ENCODE data around the gene PHACTR4.
"Not testable (repeated sequence)": the region's sequence is repeated elsewhere in the genome, so short reads cannot be mapped to it uniquely, and the experiment has no call there.

PHACTR4 gene

GRCh38 chr1:28369371-28370238 lies at the start of gene PHACTR4:
PHACTR4 (plus strand) TSS chr1:28369740; CDS start chr1:28407448, 37,708 bp downstream.
- H3K4me3 ChIP-seq (ENCODE audit: low read depth, low read length), result peak within 1 kb of the TSS; percentile 91
- TF ChIP-seq, protein P1, sequence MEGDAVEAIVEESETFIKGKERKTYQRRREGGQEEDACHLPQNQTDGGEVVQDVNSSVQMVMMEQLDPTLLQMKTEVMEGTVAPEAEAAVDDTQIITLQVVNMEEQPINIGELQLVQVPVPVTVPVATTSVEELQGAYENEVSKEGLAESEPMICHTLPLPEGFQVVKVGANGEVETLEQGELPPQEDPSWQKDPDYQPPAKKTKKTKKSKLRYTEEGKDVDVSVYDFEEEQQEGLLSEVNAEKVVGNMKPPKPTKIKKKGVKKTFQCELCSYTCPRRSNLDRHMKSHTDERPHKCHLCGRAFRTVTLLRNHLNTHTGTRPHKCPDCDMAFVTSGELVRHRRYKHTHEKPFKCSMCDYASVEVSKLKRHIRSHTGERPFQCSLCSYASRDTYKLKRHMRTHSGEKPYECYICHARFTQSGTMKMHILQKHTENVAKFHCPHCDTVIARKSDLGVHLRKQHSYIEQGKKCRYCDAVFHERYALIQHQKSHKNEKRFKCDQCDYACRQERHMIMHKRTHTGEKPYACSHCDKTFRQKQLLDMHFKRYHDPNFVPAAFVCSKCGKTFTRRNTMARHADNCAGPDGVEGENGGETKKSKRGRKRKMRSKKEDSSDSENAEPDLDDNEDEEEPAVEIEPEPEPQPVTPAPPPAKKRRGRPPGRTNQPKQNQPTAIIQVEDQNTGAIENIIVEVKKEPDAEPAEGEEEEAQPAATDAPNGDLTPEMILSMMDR (IDR thresholded peaks at IDR 0.05; ENCODE audit: low read depth, low read length, missing control alignments), result no peak
- DNase-seq (ENCODE audit: low read depth), result peak; percentile 79
- in situ Hi-C loops (cut with HindIII; ENCODE audit: low sequenced_read_pairs), result no loop called here

DNA sequence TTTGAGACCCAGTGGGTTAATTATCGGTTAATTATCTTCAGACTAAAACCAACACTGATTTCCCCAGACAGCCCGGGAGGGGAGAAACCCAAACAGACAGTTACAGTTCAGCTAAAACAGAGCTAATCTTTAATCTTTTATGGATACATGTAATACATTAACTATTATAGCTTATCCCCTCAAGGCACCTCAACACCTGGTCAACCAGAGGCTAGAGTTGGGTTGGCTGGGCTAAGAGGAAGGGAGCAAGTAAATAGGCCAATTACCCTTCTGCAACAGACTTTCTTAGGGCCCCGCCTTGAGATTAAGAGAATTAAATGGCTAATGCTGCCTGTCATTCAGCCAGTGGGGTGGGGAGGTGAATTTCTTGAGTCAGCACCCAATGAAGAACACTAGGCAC lies 47.3 kb upstream of the PHACTR4 start:
- in situ Hi-C loops (cut with HindIII; ENCODE audit: low sequenced_read_pairs), result no loop called here
- H3K4me3 ChIP-seq (ENCODE audit: low read depth, low read length), result no peak overlapping the region
- TF ChIP-seq, protein P1 (IDR thresholded peaks at IDR 0.05; ENCODE audit: low read depth, low read length, missing control alignments), result no peak
- no peak for DNase-seq (ENCODE audit: low read depth)

GRCh38 chr1:28323720-28324119 lies 45.8 kb upstream of the PHACTR4 start:
- in situ Hi-C loops (cut with HindIII; ENCODE audit: low sequenced_read_pairs), result no loop called here
- no peak for DNase-seq (ENCODE audit: low read depth)

DNA sequence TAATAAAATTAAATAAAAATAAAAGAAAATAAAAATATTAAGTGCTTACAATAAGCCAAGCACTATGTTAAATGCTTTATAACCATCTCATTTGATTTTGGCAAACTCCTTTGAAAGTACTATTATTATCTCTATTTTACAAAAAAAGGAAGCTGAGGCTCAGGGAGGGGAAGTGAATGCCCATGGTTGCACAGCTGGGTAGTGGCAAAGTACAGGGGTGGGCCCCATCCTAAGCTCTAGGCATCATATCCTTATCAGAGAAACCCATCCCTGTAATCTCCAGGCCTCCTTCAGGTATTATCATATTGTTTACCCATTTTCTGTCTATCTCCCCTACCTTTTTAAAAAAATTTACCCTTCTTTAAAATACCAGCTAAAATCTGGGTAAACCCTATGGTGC lies 43.0 kb upstream of the PHACTR4 start:
- no peak overlapping the region for H3K4me3 ChIP-seq (ENCODE audit: low read depth, low read length)
- TF ChIP-seq, protein P1 (IDR thresholded peaks at IDR 0.05; ENCODE audit: low read depth, low read length, missing control alignments), result no peak
- in situ Hi-C loops (cut with HindIII; ENCODE audit: low sequenced_read_pairs), result no loop called here
- DNase-seq (ENCODE audit: low read depth), result no peak

More at GRCh38 chr1:28323720-28324119, 45.8 kb upstream of the PHACTR4 start:
- H3K4me3 ChIP-seq (ENCODE audit: low read depth, low read length), result no peak overlapping the region
- TF ChIP-seq, protein P1 (IDR thresholded peaks at IDR 0.05; ENCODE audit: low read depth, low read length, missing control alignments), result no peak

GRCh38 chr1:28326984-28327383 lies 42.6 kb upstream of the PHACTR4 start:
- no peak for DNase-seq (ENCODE audit: low read depth)

GRCh38 chr1:28327431-28327830 lies 42.1 kb upstream of the PHACTR4 start:
- DNase-seq (ENCODE audit: low read depth); H3K4me3 ChIP-seq (ENCODE audit: low read depth, low read length); in situ Hi-C loops (cut with HindIII; ENCODE audit: low sequenced_read_pairs): not testable (repeated sequence)

More at GRCh38 chr1:28326984-28327383, 42.6 kb upstream of the PHACTR4 start:
- no peak overlapping the region for H3K4me3 ChIP-seq (ENCODE audit: low read depth, low read length)
- in situ Hi-C loops (cut with HindIII; ENCODE audit: low sequenced_read_pairs), result no loop called here
- TF ChIP-seq, protein P1 (IDR thresholded peaks at IDR 0.05; ENCODE audit: low read depth, low read length, missing control alignments), result no peak

DNA sequence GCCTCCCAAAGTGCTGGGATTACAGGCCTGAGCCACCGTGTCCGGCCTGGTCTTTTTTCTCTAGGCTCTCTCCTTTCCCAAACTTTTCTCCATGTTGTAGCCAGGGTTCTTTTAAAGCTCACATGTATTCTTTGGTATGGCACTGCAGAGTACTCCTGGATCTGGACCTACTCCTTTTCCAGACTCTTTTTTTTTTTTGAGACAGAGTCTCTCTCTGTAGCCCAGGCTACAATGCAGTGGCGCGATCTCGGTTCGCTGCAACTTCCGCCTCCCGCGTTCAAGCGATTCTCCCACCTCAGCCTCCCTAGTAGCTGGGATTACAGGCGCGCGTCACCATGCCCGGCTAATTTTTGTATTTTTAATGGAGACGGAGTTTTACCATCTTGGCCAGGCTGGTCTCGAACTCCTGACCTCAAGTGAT lies 41.3 kb upstream of the PHACTR4 start:
- in situ Hi-C loops (cut with HindIII; ENCODE audit: low sequenced_read_pairs), result no loop called here
- TF ChIP-seq, protein P1 (IDR thresholded peaks at IDR 0.05; ENCODE audit: low read depth, low read length, missing control alignments), result no peak
- no peak for DNase-seq (ENCODE audit: low read depth)

More for the DNA sequence above, 41.3 kb upstream of the PHACTR4 start:
- peak overlapping the region; percentile 72 for H3K4me3 ChIP-seq (ENCODE audit: low read depth, low read length)
